Activated naive CD4-positive, alpha-beta T cell treated with anti-CD3 and anti-CD28 coated beads for 36 hours (primary cell): ENCODE results near the gene FRG2C. TPM values are rescaled to one million over a fixed set of nuclear protein-coding genes. Genes with fewer than 3 reads are reported as not detected.
"Not testable (repeated sequence)": the region's sequence is repeated elsewhere in the genome, so short reads cannot be mapped to it uniquely, and the experiment has no call there.

ENCODE experiments used
- CTCF ChIA-PET: fragments of 350-600 bp; sonication (Branson Sonifier 250); formaldehyde crosslinking; loops from one replicate; lab custom pipeline; 2021; ENCODE audit warnings: antibody characterized with exemption; lab: Charles Lee
- DNase-seq: peaks from one replicate; pipeline ENCODE4 v3.0.0-alpha.2; 2020
- H3K27ac Mint-ChIP-seq: one replicate; pipeline ENCODE4 v1.8.0; 2021; ENCODE audit warnings: mild to moderate bottlenecking, mixed read lengths
- H3K27me3 Mint-ChIP-seq: one replicate; pipeline ENCODE4 v1.8.0; 2021; ENCODE audit warnings: low read depth, mixed read lengths
- H3K36me3 Mint-ChIP-seq: one replicate; pipeline ENCODE4 v1.8.0; 2021; ENCODE audit warnings: low read depth, mixed read lengths
- H3K4me1 Mint-ChIP-seq: one replicate; pipeline ENCODE4 v1.8.0; 2021; ENCODE audit warnings: low read depth, mixed read lengths
- H3K4me3 Mint-ChIP-seq: one replicate; pipeline ENCODE4 v1.8.0; 2021; ENCODE audit warnings: mild to moderate bottlenecking, moderate library complexity, mixed read lengths
- H3K9me3 Mint-ChIP-seq: one replicate; pipeline ENCODE4 v1.8.0; 2021; ENCODE audit warnings: mixed read lengths
- intact Hi-C: fragments of 100-400 bp; cut with micrococcal nuclease; formaldehyde crosslinking; loops from one replicate; pipeline ENCODE4 v1.15.1; 2023
- total RNA-seq, 2 experiments: library from RNA; stranded (reverse); gene quantifications; one replicate each; pipeline ENCODE4 v1.2.3, GENCODE V29; 2021

FRG2C gene
- total RNA-seq = not detected

DNA sequence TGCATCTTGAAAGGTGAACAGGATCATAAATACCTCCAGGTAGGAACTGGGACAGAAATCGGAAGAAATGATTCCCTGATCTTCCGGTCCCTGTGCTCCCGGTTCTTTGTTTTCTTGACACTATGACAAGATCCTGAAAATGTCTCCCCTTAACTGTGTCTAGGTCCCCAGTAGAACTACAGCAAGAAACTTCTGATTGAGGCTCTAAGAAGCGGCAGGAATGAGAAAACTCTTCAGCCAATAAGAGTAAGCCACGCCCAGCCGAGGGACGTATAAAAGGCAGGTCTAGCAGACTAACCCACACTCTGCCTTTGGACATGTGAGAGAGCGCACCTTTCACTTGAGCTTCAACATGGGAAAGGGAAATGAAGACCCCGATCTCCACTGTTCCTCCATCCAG lies at the start of gene FRG2C:
Gene FRG2C, plus strand, starts transcription at position 301 of the 400 bp plus-strand sequence. Its CDS starts 52 bp downstream, at position 353.
- CTCF ChIA-PET, H3K27ac Mint-ChIP-seq, intact Hi-C loops, DNase-seq, H3K4me3 Mint-ChIP-seq, H3K4me1 Mint-ChIP-seq: not testable (repeated sequence)
- peaks cover 13% of the 10 kb centered on the region for H3K36me3 Mint-ChIP-seq
- peaks cover 46% of the 10 kb centered on the region for H3K27me3 Mint-ChIP-seq
- H3K9me3 Mint-ChIP-seq = peaks cover 16% of the 10 kb centered on the region

DNA sequence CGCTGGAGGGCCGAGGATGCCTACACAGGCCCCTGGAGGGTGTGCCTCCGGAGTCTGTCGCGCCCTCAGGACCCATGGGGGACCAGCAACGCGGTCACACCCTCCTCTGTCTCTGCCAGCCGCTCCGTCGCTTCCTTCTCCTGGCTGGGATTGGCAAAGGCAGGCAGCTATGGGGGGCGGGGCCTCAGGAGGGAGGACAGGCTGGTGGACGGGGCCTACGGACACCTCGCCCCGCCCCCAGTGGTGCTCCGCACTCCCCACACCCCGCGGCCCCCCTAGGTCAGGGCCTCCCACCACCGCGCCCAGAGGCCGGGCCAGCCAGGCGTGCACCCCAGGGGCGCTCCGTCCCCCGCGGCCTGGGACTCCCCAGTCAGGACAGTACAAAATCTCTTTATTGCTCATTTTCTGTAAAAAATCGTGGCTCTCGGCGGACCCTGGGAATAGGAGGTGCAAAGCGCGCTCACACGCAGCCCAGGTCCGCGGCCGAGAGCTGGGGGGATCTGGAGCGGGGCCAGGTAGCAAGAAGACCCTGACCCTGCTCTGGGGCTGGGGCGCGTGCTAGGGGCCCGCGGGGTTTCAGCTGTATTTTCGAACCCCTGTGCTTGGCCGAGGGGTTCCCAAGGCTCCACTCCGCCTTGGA lies 45.3 kb upstream of the FRG2C start:
- intact Hi-C loops, CTCF ChIA-PET, DNase-seq, H3K27ac Mint-ChIP-seq, H3K36me3 Mint-ChIP-seq, H3K9me3 Mint-ChIP-seq, H3K4me1 Mint-ChIP-seq, H3K4me3 Mint-ChIP-seq: not testable (repeated sequence)
- peaks cover 20% of the 10 kb centered on the region for H3K27me3 Mint-ChIP-seq

DNA sequence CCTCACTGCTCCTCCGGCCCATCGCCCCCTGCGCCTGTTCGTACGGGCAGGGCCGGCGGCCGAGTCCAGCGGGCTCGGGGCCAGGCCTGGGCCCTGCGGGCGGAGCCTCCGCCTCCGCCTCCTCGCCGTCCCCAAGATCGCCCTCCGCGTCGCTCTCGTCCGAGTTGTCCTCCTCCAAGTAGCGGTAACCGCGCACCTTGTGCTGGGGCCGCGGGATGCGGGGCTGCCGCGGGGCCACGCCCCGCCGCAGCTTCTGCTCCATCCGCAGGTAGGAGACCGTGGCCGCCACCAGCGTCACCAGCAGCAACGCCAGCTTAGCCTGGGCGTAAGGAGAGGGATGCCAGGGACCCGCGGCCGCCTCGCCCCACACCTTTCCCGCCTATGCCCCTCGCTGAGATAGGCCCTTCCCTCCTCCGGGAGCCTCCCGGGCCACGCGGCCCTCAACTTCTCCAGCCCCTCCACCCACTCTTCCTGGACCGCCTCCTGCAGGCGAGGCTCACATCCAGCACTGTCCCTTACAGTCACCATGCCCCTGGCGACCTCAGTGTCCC lies 44.6 kb upstream of the FRG2C start:
- H3K36me3 Mint-ChIP-seq, H3K4me1 Mint-ChIP-seq, H3K4me3 Mint-ChIP-seq, DNase-seq, intact Hi-C loops, CTCF ChIA-PET, H3K27ac Mint-ChIP-seq, H3K9me3 Mint-ChIP-seq: not testable (repeated sequence)
- peaks cover 20% of the 10 kb centered on the region for H3K27me3 Mint-ChIP-seq

DNA sequence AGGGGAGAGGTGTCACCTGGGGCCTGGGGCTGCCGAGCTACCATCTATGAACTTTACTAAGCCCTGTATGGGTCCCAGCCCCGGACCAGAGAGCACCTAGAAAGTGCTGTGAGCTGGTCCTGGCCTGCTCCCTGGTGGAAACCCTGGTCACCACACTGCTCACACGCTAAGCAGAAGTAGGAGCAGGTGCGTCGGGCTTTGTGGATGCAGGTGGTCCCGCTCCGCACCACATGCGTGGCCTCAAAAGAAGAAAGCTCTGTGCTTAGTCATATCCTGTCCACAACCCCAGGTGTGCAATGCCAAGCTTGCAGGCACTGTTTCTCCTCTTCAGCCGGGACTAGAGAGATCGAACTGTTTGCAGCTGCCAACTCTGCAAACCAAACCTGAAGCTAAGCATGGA lies 42.4 kb upstream of the FRG2C start:
- CTCF ChIA-PET, H3K27ac Mint-ChIP-seq, H3K36me3 Mint-ChIP-seq, DNase-seq, H3K4me3 Mint-ChIP-seq, H3K4me1 Mint-ChIP-seq, H3K9me3 Mint-ChIP-seq, intact Hi-C loops: not testable (repeated sequence)
- H3K27me3 Mint-ChIP-seq = peaks cover 20% of the 10 kb centered on the region

DNA sequence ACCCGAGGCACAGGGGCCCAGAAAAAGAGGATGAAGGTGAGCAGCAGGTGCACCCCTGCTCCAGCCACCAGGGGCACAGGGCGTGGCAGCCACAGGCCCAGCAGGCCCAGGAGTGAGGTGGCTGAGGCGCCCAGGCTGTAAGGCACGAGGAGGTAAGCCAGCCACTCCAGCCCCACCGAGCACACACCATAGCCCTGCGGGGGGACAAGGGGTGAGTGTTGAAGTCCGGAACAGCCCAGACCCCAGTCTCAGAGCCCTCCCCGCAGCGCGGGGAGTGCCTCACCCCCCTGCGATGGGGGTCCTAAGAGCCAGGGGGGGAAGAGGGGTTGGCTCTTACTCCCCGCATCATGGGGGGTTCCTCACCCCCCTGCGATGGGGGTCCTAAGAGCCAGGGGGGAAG lies 40.5 kb upstream of the FRG2C start:
- H3K27ac Mint-ChIP-seq, H3K4me3 Mint-ChIP-seq, CTCF ChIA-PET, DNase-seq, intact Hi-C loops, H3K9me3 Mint-ChIP-seq, H3K36me3 Mint-ChIP-seq, H3K4me1 Mint-ChIP-seq: not testable (repeated sequence)
- H3K27me3 Mint-ChIP-seq = peaks cover 11% of the 10 kb centered on the region

DNA sequence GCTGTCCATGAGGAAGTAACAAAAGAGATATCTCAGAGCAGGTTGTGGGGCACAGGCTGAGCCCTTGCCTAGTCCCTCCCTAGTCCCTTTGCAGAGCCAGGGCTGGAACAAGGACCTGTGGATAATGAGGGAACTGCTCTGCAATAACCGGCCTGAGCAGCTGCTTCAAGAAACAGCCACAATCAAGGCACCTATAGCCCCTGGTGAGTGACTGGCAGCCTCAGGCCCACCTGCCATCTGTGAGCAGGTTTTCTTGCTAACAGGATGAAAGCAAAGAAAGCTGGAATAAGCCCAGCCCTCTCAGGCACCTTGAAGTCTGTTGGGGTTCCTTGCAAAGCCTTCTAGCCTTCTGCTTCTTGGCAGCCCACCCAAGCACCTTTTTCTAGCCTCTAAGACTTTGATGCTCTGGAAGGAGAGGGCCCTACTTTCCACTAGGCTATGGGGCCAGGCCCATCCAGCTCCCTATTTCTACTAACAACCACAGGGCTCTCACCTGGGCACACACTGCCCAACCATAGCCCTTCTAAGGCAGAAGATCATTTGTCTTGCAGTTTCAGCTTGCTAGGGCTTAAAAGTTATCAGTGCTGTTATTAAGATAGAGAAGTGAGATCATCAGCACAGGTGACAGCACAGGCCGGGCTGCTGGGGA lies 33.1 kb upstream of the FRG2C start:
- H3K4me1 Mint-ChIP-seq, CTCF ChIA-PET, H3K27ac Mint-ChIP-seq: not testable (repeated sequence)

DNA sequence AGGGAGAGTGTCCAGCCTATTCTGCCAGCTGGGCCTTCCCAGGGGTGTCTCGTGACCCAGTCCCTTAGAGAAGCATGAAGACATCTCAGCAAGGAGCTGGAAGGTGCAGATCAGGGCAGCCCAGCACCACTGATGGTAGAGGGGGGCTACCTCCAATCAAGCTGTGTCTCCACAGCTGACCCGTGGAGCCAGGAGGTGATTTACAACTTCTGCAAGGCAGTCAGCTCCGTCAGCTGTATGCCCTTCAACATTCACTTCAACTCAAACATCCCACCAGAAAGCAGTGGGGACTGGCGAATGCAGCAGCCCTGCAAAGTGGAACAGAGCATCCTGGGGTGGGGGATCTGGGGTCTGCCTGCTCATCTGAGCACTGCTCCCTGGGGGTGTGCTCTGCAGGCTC lies 32.6 kb upstream of the FRG2C start:
- H3K4me1 Mint-ChIP-seq = no peaks in the 10 kb centered on the region
- no peak overlapping the region for H3K27ac Mint-ChIP-seq
- intact Hi-C loops = no loop called here
- H3K4me3 Mint-ChIP-seq = no peak overlapping the region
- DNase-seq = no peak
- no peaks in the 10 kb centered on the region for H3K9me3 Mint-ChIP-seq
- no peaks in the 10 kb centered on the region for H3K36me3 Mint-ChIP-seq
- CTCF ChIA-PET = no interaction called here
- peaks cover 4% of the 10 kb centered on the region for H3K27me3 Mint-ChIP-seq

More for the DNA sequence above, 33.1 kb upstream of the FRG2C start:
- H3K27me3 Mint-ChIP-seq, H3K9me3 Mint-ChIP-seq, H3K4me3 Mint-ChIP-seq, intact Hi-C loops, DNase-seq, H3K36me3 Mint-ChIP-seq: not testable (repeated sequence)

DNA sequence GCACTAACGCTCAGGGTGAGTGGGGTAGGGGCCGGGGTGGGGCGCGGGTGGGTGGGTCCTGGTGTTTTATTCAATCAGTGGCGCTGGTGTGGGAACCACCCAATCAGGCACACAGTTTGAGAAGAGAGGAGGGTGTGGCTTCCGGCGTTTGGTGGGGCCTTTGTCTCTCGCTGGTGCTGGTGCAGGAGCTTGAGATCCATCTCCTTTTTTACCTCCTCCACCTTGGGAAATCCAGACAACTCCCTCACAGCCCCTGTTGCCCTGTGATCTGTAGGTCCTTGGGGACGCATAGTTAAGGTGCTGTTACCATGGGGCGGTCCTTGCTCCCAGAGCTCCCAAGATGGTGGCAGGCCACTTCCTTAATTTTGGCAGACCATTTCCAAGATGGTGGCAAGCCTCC lies 25.2 kb upstream of the FRG2C start:
- H3K36me3 Mint-ChIP-seq, H3K27ac Mint-ChIP-seq, H3K4me3 Mint-ChIP-seq, CTCF ChIA-PET, H3K9me3 Mint-ChIP-seq, H3K4me1 Mint-ChIP-seq, DNase-seq, intact Hi-C loops: not testable (repeated sequence)
- H3K27me3 Mint-ChIP-seq = peaks cover 17% of the 10 kb centered on the region

DNA sequence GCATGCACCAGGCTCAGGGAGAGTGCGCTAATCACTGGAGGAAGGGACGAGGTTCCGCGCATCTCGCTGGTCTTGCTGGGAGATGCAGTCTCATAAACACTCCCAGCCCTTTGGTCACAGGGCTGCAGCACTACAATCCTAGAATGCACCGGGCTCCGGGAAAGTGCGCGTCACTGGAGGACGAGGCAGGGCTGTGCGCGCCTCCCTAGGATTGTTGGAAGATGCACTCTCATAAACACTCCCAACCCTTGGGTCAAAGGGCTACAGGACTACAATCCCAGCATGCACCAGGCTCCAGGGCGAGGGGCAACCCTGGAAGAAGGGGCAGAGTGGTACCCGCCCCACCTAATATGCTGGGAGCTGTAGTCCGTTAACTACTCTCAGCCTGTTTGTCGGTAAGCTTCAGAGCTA lies 23.0 kb upstream of the FRG2C start:
- CTCF ChIA-PET, H3K4me1 Mint-ChIP-seq, H3K9me3 Mint-ChIP-seq, H3K27ac Mint-ChIP-seq, H3K36me3 Mint-ChIP-seq: not testable (repeated sequence)
- Mint-ChIP-seq H3K27me3 (peaks cover 16% of the 10 kb centered on the region), H3K4me3 (peak overlapping the region; percentile 63)
- intact Hi-C loops = loop anchor here (5.0 kb wide), 2 partner anchors 279 to 449 kb away; no protein-coding TSS in a partner anchor
- DNase-seq = peak; percentile 63

DNA sequence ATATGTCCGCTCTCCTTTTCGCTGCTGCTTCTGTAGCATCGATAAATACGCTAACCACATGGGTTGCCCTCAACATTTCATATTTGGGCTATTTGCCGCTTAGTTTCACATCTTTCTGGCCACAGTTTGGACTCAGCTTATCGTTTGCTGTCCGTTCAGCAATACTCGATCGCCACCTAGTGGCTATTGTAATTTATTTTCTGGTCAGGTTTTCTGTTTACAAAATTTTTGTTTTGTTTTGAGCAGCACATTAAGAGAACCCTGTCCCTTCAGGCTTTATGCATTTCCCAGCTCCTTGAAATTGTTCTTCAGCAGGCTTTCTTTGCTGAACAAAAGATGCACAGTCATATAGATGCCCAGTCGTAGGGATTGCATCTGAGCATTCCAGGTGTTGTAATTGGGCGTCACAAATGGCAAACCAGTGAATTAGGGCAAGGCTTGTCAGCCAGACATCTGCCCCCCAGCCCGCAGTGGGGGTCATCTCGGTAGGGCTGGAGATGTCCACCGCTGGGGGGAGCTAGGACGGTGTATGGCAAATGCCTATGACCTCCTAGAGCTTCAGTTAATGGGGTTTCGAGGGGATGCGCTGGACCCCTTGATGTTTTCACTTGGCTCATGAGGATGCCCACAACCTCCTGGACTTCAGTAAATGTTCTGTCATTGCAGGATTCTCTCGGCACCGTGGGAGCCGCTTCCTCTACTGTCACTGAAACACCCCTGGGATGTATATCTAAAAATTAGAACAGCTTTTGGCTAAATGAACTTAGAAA lies 20.9 kb upstream of the FRG2C start:
- DNase-seq, H3K27me3 Mint-ChIP-seq, H3K36me3 Mint-ChIP-seq, H3K9me3 Mint-ChIP-seq, H3K27ac Mint-ChIP-seq, CTCF ChIA-PET, H3K4me1 Mint-ChIP-seq: not testable (repeated sequence)
- intact Hi-C loops = loop anchor here (1.0 to 5.0 kb wide), 4 partner anchors 39 to 451 kb away; no protein-coding TSS in a partner anchor
- peak overlapping the region; percentile 16 for H3K4me3 Mint-ChIP-seq

DNA sequence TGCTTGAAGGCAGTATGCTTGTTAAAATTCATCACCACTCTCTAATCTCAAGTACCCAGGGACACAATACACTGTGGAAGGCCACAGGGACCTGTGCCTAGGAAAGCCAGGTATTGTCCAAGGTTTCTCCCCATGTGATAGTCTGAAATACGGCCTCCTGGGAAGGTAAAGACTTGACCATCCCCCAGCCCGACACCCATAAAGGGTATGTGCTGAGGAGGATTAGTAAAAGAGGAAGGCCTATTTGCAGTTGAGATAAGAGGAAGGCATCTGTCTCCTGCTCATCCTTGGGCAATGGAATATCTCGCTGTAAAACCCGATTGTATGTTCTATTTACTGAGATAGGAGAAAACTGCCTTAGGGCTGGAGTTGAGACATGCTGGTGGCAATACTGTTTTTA lies 18.6 kb upstream of the FRG2C start:
- H3K27me3 Mint-ChIP-seq, DNase-seq, H3K9me3 Mint-ChIP-seq, CTCF ChIA-PET, H3K4me3 Mint-ChIP-seq, H3K36me3 Mint-ChIP-seq, H3K4me1 Mint-ChIP-seq, intact Hi-C loops, H3K27ac Mint-ChIP-seq: not testable (repeated sequence)

DNA sequence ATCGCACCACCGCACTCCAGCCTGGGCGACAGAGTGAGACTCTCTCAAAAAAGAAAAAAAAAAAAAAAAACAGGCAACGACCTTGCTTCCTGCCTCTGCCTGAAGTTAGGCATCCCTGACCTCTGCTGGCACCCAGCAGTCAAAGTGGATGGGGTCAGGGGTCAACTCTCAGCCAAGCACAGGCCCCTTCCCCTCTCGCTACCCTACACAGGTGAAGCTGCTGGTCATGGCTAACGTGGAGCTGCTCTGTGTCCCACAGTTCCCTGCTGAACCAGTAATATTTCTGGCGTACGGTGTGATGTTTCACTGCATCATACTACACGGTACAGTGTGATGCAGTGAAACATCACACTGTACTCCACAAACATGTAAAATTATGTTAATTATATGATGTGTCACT lies 13.9 kb upstream of the FRG2C start:
- H3K4me1 Mint-ChIP-seq = no peaks in the 10 kb centered on the region
- H3K9me3 Mint-ChIP-seq = no peaks in the 10 kb centered on the region
- H3K36me3 Mint-ChIP-seq = no peaks in the 10 kb centered on the region
- CTCF ChIA-PET = no interaction called here
- H3K27ac Mint-ChIP-seq = no peak overlapping the region
- peaks cover 11% of the 10 kb centered on the region for H3K27me3 Mint-ChIP-seq
- intact Hi-C loops = no loop called here
- no peak overlapping the region for H3K4me3 Mint-ChIP-seq
- no peak for DNase-seq
